HUES64 (cell line): ENCODE results near the gene LETMD1.

Source experiments
- H3K27ac ChIP-seq: 2 replicates; pipeline ENCODE4 v1.7.0; 2013; ENCODE audit warnings: low read depth, low read length, inconsistent platforms
- H3K27me3 ChIP-seq: 2 replicates; pipeline ENCODE4 v1.6.1; 2013; ENCODE audit warnings: mild to moderate bottlenecking, low read length; ENCODE audit not compliant: insufficient read depth
- H3K36me3 ChIP-seq: 2 replicates; pipeline ENCODE4 v1.6.1; 2013; ENCODE audit warnings: mild to moderate bottlenecking, low read length; ENCODE audit not compliant: insufficient read depth
- H3K4me1 ChIP-seq: 2 replicates; pipeline ENCODE4 v1.6.1; 2013; ENCODE audit warnings: mild to moderate bottlenecking, low read length, moderate library complexity; ENCODE audit not compliant: insufficient read depth
- H3K4me3 ChIP-seq: 2 replicates; pipeline ENCODE4 v1.5.1; 2013; ENCODE audit warnings: mild to moderate bottlenecking, low read length, moderate library complexity
- H3K9ac ChIP-seq: 2 replicates; pipeline ENCODE4 v1.6.1; 2013; ENCODE audit warnings: mild to moderate bottlenecking, low read depth, low read length
- H3K9me3 ChIP-seq: 2 replicates; pipeline ENCODE4 v1.6.1; 2013; ENCODE audit warnings: low read depth, low read length; ENCODE audit not compliant: insufficient read depth
- WGBS: fragments of 150-250, 120-280 bp; methylation state at CpG from one replicate; pipeline ENCODE4 v1.1.7; 2013; ENCODE audit warnings: missing lambda C conversion rate; 5-methylcytosine and 5-hydroxymethylcytosine counted together

LETMD1 gene

GRCh38 chr12:51025836-51026638, 22.1 kb upstream of the LETMD1 start, which contains the start of gene SLC11A2:
Gene SLC11A2, minus strand, starts transcription at chr12:51026384. Its CDS starts 15,656 bp downstream, at chr12:51010728.
- Histone ChIP-seq H3K36me3 (no peaks in the 10 kb centered on the region), H3K9ac (peak within 1 kb of the TSS; percentile 94), H3K4me1 (peaks cover 28% of the 10 kb centered on the region), H3K9me3 (no peaks in the 10 kb centered on the region), H3K4me3 (peak within 1 kb of the TSS; percentile 76), H3K27ac (peak within 1 kb of the TSS; percentile 96), H3K27me3 (no peaks in the 10 kb centered on the region)
- WGBS, result under 1% methylated on average over 74 of the region's 74 CpGs

GRCh38 chr12:51027342-51027835, 20.7 kb upstream of the LETMD1 start:
- Histone ChIP-seq H3K27me3 (no peaks in the 10 kb centered on the region), H3K27ac (no peak overlapping the region), H3K4me3 (no peak overlapping the region), H3K9me3 (no peaks in the 10 kb centered on the region), H3K36me3 (no peaks in the 10 kb centered on the region), H3K9ac (no peak overlapping the region), H3K4me1 (peaks cover 28% of the 10 kb centered on the region)
- 95% methylated on average over 15 of the region's 15 CpGs for WGBS

GRCh38 chr12:51028126-51028812, 19.9 kb upstream of the LETMD1 start:
- H3K9me3 ChIP-seq, result no peaks in the 10 kb centered on the region
- H3K27ac ChIP-seq, result no peak overlapping the region
- peaks cover 28% of the 10 kb centered on the region for H3K4me1 ChIP-seq
- H3K4me3 ChIP-seq, result peak overlapping the region; percentile 14; the same call in 1 of the 2 replicates
- H3K36me3 ChIP-seq, result no peaks in the 10 kb centered on the region
- 41% methylated on average over 9 of the region's 9 CpGs for WGBS
- no peaks in the 10 kb centered on the region for H3K27me3 ChIP-seq
- H3K9ac ChIP-seq, result no peak overlapping the region

GRCh38 chr12:51028813-51029150, 19.3 kb upstream of the LETMD1 start:
- WGBS, result 84% methylated on average over 5 of the region's 5 CpGs
- Histone ChIP-seq H3K4me3 (no peak overlapping the region), H3K27ac (no peak overlapping the region), H3K36me3 (no peaks in the 10 kb centered on the region), H3K9me3 (no peaks in the 10 kb centered on the region), H3K27me3 (no peaks in the 10 kb centered on the region), H3K9ac (no peak overlapping the region), H3K4me1 (peaks cover 28% of the 10 kb centered on the region)

- H3K4me1 ChIP-seq, result peaks cover 9% of the 10 kb centered on the region
- H3K9me3 ChIP-seq, result no peaks in the 10 kb centered on the region
- no peak overlapping the region for H3K9ac ChIP-seq
- no peaks in the 10 kb centered on the region for H3K27me3 ChIP-seq
- H3K36me3 ChIP-seq, result no peaks in the 10 kb centered on the region
- no peak overlapping the region for H3K4me3 ChIP-seq
- WGBS, result 88% methylated on average over 2 of the region's 2 CpGs
- H3K27ac ChIP-seq, result no peak overlapping the region
Observed at GRCh38 chr12:51033048-51033447, 15.1 kb upstream of the LETMD1 start.

- H3K36me3 ChIP-seq, result no peaks in the 10 kb centered on the region
- H3K9ac ChIP-seq, result no peak overlapping the region
- WGBS, result 95% methylated on average over 4 of the region's 4 CpGs
- H3K4me3 ChIP-seq, result no peak overlapping the region
- H3K27ac ChIP-seq, result no peak overlapping the region
- no peaks in the 10 kb centered on the region for H3K9me3 ChIP-seq
- peaks cover 4% of the 10 kb centered on the region for H3K4me1 ChIP-seq
- H3K27me3 ChIP-seq, result no peaks in the 10 kb centered on the region
Observed at GRCh38 chr12:51033457-51034089, 14.6 kb upstream of the LETMD1 start.

GRCh38 chr12:51036279-51036678, 11.8 kb upstream of the LETMD1 start:
- no peaks in the 10 kb centered on the region for H3K9me3 ChIP-seq
- no peak overlapping the region for H3K4me3 ChIP-seq
- no peaks in the 10 kb centered on the region for H3K36me3 ChIP-seq
- H3K27me3 ChIP-seq, result no peaks in the 10 kb centered on the region
- WGBS, result 80% methylated on average over 2 of the region's 3 CpGs
- H3K4me1 ChIP-seq, result no peaks in the 10 kb centered on the region
- H3K27ac ChIP-seq, result no peak overlapping the region
- H3K9ac ChIP-seq, result no peak overlapping the region

- Histone ChIP-seq H3K4me3 (peak overlapping the region; percentile 91), H3K27ac (0 out of 2 replicates have a peak overlapping the region, but pooled peaks have one; percentile 31), H3K9me3 (no peaks in the 10 kb centered on the region), H3K36me3 (peaks cover 22% of the 10 kb centered on the region), H3K27me3 (no peaks in the 10 kb centered on the region), H3K4me1 (peaks cover 10% of the 10 kb centered on the region), H3K9ac (peak overlapping the region; percentile 84)
- WGBS, result 51% methylated on average over 14 of the region's 14 CpGs
Observed at GRCh38 chr12:51048661-51049251, 629 bp downstream of the LETMD1 start.

- WGBS, result 90% methylated on average over 3 of the region's 3 CpGs
- Histone ChIP-seq H3K4me3 (peak overlapping the region; percentile 91), H3K36me3 (peaks cover 30% of the 10 kb centered on the region), H3K27me3 (no peaks in the 10 kb centered on the region), H3K9ac (no peak overlapping the region), H3K9me3 (no peaks in the 10 kb centered on the region), H3K27ac (no peak overlapping the region), H3K4me1 (peaks cover 10% of the 10 kb centered on the region)
Observed at GRCh38 chr12:51049525-51049924, 1.4 kb downstream of the LETMD1 start.

GRCh38 chr12:51051787-51052186, 3.7 kb downstream of the LETMD1 start:
- Histone ChIP-seq H3K4me1 (peaks cover 10% of the 10 kb centered on the region), H3K36me3 (peaks cover 51% of the 10 kb centered on the region), H3K9ac (no peak overlapping the region), H3K27ac (no peak overlapping the region), H3K4me3 (no peak overlapping the region), H3K9me3 (no peaks in the 10 kb centered on the region), H3K27me3 (no peaks in the 10 kb centered on the region)
- 87% methylated on average over 4 of the region's 4 CpGs for WGBS

- Histone ChIP-seq H3K27ac (no peak overlapping the region), H3K4me1 (no peaks in the 10 kb centered on the region), H3K36me3 (peaks cover 77% of the 10 kb centered on the region), H3K4me3 (no peak overlapping the region), H3K27me3 (no peaks in the 10 kb centered on the region), H3K9me3 (no peaks in the 10 kb centered on the region), H3K9ac (no peak overlapping the region)
- 96% methylated on average over 2 of the region's 2 CpGs for WGBS
Observed at GRCh38 chr12:51055060-51055459, 6.9 kb downstream of the LETMD1 start.
